ENCODE measurements around the gene GPC5. TPM values are rescaled to one million over a fixed set of nuclear protein-coding genes. Genes with fewer than 3 reads are reported as not detected.

GPC5 gene
- polyA plus RNA-seq, 1 experiment: not detected

DNA sequence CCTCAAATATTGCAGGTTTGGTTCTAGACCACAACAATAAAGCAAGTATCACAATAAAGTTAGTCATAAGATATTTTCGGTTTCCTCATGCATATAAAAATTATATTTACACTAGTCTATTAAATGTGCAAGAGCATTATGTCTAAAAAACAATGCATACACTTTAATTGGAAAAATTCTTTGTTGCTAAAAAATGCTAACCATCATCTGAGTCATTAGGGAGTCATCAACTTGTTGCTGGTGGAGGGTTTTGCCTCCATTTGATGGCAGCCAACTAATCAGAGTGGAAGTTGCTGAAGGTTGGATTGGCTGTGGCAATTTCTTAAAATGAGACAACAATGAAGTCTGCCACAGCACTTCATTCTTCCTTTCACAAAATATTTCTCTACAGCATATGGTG, 1405.9 kb downstream of the GPC5 start:
- CTCF ChIA-PET: no interaction called here
- POLR2A ChIA-PET: no interaction called here
- TF ChIP-seq CTCF (IDR thresholded peaks at IDR 0.05; ENCODE audit: insufficient read depth, low read depth, low read length): no peak
- no peaks in the 10 kb centered on the region for H3K27me3 ChIP-seq (ENCODE audit: control insufficient read depth, insufficient read depth, low read length)
- no peaks in the 10 kb centered on the region for H3K36me3 ChIP-seq (ENCODE audit: control insufficient read depth, insufficient read depth, low read length)
- no peak overlapping the region for H3K4me3 ChIP-seq (ENCODE audit: low read depth, low read length)
- peak; percentile 27 for DNase-seq (ENCODE audit: low read depth)

GRCh38 chr13:92804926-92805325, 1406.5 kb downstream of the GPC5 start:
- POLR2A ChIA-PET: no interaction called here
- Histone ChIP-seq H3K36me3 (ENCODE audit: control insufficient read depth, insufficient read depth, low read length) (no peaks in the 10 kb centered on the region), H3K4me3 (ENCODE audit: low read depth, low read length) (no peak overlapping the region), H3K27me3 (ENCODE audit: control insufficient read depth, insufficient read depth, low read length) (no peaks in the 10 kb centered on the region)
- no peak for DNase-seq (ENCODE audit: low read depth)
- CTCF ChIA-PET: no interaction called here
- TF ChIP-seq CTCF (IDR thresholded peaks at IDR 0.05; ENCODE audit: insufficient read depth, low read depth, low read length): no peak

GRCh38 chr13:92805766-92806165, 1407.3 kb downstream of the GPC5 start:
- Histone ChIP-seq H3K27me3 (ENCODE audit: control insufficient read depth, insufficient read depth, low read length) (no peaks in the 10 kb centered on the region), H3K4me3 (ENCODE audit: low read depth, low read length) (no peak overlapping the region), H3K36me3 (ENCODE audit: control insufficient read depth, insufficient read depth, low read length) (no peaks in the 10 kb centered on the region)
- ChIA-PET POLR2A (no interaction called here), CTCF (interaction anchor here (0.6 kb wide), 1 partner anchor 22 kb away, joined by 3 read pairs; no protein-coding TSS in a partner anchor)
- no peak for TF ChIP-seq CTCF (IDR thresholded peaks at IDR 0.05; ENCODE audit: insufficient read depth, low read depth, low read length)
- no peak for DNase-seq (ENCODE audit: low read depth)

- Histone ChIP-seq H3K27me3 (ENCODE audit: control insufficient read depth, insufficient read depth, low read length) (no peaks in the 10 kb centered on the region), H3K36me3 (ENCODE audit: control insufficient read depth, insufficient read depth, low read length) (no peaks in the 10 kb centered on the region), H3K4me3 (ENCODE audit: low read depth, low read length) (no peak overlapping the region)
- ChIA-PET CTCF (interaction anchor here (0.6 kb wide), 1 partner anchor 23 kb away, joined by 3 read pairs; no protein-coding TSS in a partner anchor), POLR2A (no interaction called here)
- no peak for TF ChIP-seq CTCF (IDR thresholded peaks at IDR 0.05; ENCODE audit: insufficient read depth, low read depth, low read length)
- DNase-seq (ENCODE audit: low read depth): no peak
Observed at GRCh38 chr13:92806215-92806614, 1407.8 kb downstream of the GPC5 start.

- ChIA-PET CTCF (no interaction called here), POLR2A (no interaction called here)
- Histone ChIP-seq H3K27me3 (ENCODE audit: control insufficient read depth, insufficient read depth, low read length) (no peaks in the 10 kb centered on the region), H3K4me3 (ENCODE audit: low read depth, low read length) (no peak overlapping the region), H3K36me3 (ENCODE audit: control insufficient read depth, insufficient read depth, low read length) (no peaks in the 10 kb centered on the region)
- no peak for TF ChIP-seq CTCF (IDR thresholded peaks at IDR 0.05; ENCODE audit: insufficient read depth, low read depth, low read length)
- DNase-seq (ENCODE audit: low read depth): no peak
Observed at GRCh38 chr13:92807353-92807752, 1408.9 kb downstream of the GPC5 start.
